HEK293T (cell line): ENCODE data around the gene BNIP1.

Source experiments
- ARNT ChIP-seq: fragments of 450-650 bp; IDR thresholded peaks from 2 replicates; pipeline ENCODE4 v1.6.1; 2017; ENCODE audit warnings: mild to moderate bottlenecking
- BHLHE40 ChIP-seq: fragments of 450-650 bp; IDR thresholded peaks from 2 replicates; pipeline ENCODE4 v1.6.1; 2016; ENCODE audit warnings: mild to moderate bottlenecking, moderate library complexity, borderline replicate concordance
- ELF4 ChIP-seq: fragments of 450-650 bp; IDR thresholded peaks from 2 replicates; pipeline ENCODE4 v1.6.1; 2017; ENCODE audit warnings: antibody characterized with exemption
- FOXA1 ChIP-seq: fragments of 450-650 bp; IDR thresholded peaks from 2 replicates; pipeline ENCODE4 v1.6.1; 2016; ENCODE audit warnings: mild to moderate bottlenecking
- FOXK2 ChIP-seq: fragments of 450-650 bp; IDR thresholded peaks from 2 replicates; pipeline ENCODE4 v1.6.1; 2016; ENCODE audit warnings: mild to moderate bottlenecking
- FOXM1 ChIP-seq: fragments of 450-650 bp; IDR thresholded peaks from 2 replicates; pipeline ENCODE4 v1.6.1; 2017; ENCODE audit warnings: mild to moderate bottlenecking, borderline replicate concordance
- NFRKB ChIP-seq: fragments of 450-650 bp; IDR thresholded peaks from 2 replicates; pipeline ENCODE4 v1.6.1; 2016; ENCODE audit warnings: mild to moderate bottlenecking, moderate library complexity
- PKNOX1 ChIP-seq: fragments of 450-650 bp; IDR thresholded peaks from 2 replicates; pipeline ENCODE4 v1.6.1; 2016
- SP1 ChIP-seq: fragments of 450-650 bp; IDR thresholded peaks from 2 replicates; pipeline ENCODE4 v1.6.1; 2017
- SUZ12 ChIP-seq: fragments of 450-650 bp; IDR thresholded peaks from 2 replicates; pipeline ENCODE4 v1.6.1; 2016; ENCODE audit warnings: mild to moderate bottlenecking
- TARDBP ChIP-seq: fragments of 450-650 bp; IDR thresholded peaks from 2 replicates; pipeline ENCODE4 v1.6.1; 2016
- ZNF384 ChIP-seq: fragments of 450-650 bp; IDR thresholded peaks from 2 replicates; pipeline ENCODE4 v1.6.1; 2016

- TF ChIP-seq SP1 (no peak), BHLHE40 (no peak), NFRKB (no peak), ELF4 (no peak), FOXM1 (no peak), FOXK2 (no peak), FOXA1 (no peak), PKNOX1 (no peak), SUZ12 (no peak), ZNF384 (no peak), ARNT (no peak), TARDBP (no peak)
Observed at GRCh38 chr5:173098787-173099186, 45.5 kb upstream of the BNIP1 start.
